ENCODE data around the gene MINDY4B.
"Not testable (repeated sequence)": the region's sequence is repeated elsewhere in the genome, so short reads cannot be mapped to it uniquely, and the experiment has no call there.

Gene MINDY4B

DNA sequence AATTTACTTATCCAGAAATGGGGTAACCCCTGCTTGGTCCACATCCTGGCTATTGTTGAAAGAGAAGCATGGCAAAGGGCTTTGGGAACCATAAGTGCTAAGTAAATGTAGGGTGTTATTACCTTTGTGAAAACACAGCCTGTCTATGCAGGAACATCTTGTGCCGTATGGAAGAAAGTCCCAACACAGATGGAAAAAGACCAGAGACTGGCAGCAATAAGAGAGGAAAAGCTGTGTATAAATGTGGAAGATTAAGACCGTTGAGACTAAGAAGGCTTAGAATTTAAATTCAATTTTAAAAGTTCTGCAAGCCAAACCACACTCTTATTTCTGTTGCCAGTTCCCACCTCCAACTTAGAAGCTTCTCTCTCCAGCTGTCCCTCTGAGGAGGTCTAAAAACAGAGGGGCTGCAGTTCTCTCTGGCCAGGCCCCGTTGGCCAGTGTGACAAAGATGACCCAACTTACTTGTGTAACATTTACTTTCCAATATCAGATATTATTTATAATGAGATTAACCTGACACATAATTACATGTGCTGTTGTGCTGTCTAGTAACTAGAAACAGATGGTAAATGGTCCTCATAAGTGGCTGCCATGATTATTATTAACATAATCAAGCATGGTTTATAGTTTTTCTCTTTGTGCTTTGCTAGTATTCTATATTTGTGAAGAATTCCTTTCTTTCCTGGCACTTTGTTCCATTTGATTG lies 7.0 kb downstream of the MINDY4B start:
- no peak for DNase-seq (ENCODE audit: low read depth)

DNA sequence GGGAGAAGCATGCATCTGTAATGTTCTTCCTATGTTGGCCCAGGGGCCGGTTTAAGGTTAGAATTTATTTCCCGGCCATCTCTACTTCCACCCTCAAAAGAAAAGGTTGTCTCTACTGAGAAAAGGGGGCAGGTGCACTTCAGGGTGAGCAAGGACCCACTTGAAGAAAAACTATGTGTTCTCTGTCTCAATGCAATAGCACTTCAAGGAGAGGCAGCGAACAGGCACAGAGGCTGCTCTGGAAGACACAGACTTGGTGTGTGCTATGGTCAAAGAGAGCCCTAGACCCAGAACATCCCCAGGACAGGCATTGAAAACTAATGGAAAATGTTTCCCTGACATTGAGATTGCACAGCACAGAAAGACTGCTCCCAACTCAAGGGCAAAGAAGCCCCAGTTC lies 7.6 kb downstream of the MINDY4B start:
- no peak for DNase-seq (ENCODE audit: low read depth)

DNA sequence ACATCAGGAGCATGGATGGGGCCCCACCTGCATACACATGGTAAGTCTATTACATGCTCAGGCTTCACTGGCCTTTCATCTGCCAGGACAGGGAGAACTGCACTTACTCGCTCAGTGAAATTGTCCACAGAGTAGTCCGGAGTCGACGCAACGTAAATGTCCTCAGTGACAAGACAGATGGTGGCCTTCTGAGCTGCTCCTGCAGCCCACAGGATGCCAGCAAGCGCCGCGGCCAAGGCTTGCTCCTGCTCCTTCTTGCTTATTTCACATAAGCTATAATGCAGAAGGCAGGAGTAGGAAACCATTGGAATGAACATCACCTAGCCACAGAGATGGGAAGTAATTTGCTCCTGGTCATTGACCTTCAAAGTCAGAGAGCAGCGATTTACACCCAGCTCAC lies 14.4 kb downstream of the MINDY4B start:
- no peak for DNase-seq (ENCODE audit: low read depth)

DNA sequence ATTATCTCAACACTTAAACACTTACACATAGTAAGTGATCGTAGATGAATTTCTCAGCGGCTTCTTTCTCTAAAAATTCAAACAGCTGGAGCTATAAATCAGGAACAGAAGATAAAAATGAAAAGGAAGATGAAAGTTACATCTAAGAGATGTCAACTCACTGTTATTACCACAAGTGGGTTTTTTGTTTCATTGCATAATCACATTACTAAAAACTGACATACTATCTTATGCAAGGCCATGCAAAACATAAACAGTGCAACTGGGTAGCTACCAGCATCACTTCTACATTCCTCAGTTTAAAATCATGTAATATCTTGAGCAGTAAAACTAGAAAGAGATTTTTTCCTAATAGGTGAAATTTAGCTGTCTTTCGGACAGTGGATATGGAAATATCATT lies 14.9 kb downstream of the MINDY4B start:
- no peak for DNase-seq (ENCODE audit: low read depth)

DNA sequence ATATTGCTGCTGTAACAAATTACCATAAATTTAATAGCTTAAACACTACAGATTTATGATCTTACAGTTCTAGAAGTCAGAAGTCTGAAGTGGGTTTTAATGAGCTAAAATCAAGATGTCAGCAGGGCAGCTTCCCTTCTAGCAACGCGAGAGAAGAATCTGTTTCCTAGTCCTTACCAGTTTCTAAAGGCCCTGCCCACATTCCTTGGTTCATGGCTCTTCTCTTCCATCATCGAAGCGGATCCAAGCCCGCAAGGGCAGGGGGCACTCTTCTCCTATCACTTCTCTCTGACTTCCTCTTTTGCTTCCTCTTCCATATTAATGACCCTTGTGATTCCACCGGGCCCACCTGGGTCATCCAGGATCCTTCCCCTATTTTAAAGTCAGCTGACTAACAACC lies 16.1 kb downstream of the MINDY4B start:
- DNase-seq (ENCODE audit: low read depth) = no peak

DNA sequence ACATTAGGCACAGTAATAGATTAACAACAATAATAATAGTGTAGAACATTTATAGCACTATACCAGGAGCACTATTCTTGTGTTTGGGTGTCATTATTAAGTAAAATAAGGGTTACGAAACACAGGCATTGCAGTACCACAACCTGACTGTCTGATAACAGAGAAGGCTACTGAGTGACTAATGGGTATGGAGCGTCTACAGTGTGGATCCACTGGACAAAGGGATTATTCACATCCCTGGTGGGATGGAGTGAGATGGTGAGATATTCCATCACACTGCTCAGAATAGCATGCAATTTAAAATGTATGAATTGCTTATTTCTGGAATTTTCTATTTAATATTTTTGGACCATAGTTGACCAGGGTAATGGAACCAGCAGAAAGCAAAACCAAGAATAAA lies 18.2 kb downstream of the MINDY4B start:
- no peak for DNase-seq (ENCODE audit: low read depth)

DNA sequence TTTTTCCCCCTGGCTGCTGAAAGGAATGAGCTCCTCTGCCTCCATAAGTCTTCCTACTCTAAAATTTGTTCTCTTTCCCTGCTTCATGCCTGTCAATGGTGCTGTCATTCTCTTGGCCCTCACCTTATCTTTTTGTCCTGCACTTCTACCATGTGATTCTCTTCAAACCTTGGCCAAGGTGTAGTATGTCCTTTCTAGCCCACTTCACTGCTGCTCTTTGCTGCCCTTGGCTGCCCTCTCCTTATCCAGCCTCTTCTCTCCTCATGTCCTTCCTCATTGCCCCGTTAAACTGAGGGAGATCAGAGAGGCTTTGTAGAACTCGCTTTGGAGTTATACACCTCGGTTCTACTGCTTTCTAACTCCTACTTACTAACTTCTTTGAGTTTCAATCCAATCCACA lies 19.7 kb downstream of the MINDY4B start:
- no peak for DNase-seq (ENCODE audit: low read depth)

DNA sequence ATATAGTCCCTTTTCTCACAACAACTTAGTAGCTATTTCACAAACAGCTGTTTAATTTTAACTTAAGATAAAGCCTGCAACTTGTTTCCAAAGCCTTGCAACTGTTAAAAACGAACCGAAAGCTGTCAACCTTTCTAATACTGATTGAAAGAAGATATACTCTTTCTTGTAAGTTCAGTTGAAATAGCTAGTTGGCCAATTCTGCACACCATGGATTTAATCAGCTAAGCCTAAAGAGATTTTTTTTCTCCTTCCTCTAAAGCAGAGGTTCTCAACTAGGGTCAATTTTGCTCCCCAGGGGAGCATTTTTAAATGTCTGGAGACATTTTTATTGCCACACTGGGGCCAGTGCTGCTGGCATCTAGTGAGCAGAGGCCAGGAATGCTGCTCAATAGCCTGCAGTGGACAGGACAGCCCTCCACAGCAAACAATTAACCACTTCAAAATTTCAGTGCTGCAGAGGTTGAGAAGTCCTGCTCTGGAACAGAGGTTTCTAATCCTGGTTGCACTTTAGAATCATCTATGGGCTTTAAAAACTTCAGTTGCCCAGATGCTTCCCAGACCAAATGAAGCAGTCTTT lies 26.2 kb downstream of the MINDY4B start:
- no peak for DNase-seq (ENCODE audit: low read depth)

DNA sequence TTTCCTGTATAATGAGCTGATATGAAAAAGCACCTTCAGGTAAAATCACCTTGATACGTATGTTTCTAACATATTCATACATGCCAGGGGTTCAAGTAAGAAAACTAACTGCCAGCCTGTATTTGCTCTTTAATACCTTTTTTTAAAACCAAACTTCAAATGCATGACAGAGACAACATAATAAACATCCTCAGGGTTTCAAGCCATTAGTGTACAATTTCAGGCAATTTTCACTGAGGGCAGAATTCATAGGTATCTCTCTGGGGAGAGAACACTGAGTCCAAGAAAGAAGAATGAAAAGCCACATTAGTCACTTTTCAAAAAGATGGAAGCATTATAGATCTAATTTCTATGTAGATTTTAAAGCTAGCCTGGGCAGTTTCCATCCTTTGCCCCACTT lies 26.9 kb downstream of the MINDY4B start:
- DNase-seq (ENCODE audit: low read depth) = no peak

DNA sequence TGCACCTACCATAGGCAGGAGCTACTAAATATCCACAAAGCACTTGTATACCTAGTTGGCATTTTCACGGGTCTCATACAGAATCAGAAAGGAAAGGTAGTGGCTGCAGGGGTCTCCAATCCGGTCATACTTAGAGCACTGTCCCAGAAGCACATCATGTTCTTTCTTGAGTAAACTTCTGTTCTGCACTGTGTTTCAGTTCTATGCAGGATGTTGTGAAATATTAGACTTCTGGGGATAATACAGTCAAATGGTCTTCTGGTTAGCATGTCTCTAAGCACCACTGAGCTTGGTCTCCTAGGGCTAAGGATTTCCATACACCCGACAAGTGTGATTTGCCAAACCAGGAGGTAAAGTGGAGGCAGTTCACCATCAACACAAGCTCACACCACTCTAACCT lies 27.9 kb downstream of the MINDY4B start:
- DNase-seq (ENCODE audit: low read depth) = no peak

DNA sequence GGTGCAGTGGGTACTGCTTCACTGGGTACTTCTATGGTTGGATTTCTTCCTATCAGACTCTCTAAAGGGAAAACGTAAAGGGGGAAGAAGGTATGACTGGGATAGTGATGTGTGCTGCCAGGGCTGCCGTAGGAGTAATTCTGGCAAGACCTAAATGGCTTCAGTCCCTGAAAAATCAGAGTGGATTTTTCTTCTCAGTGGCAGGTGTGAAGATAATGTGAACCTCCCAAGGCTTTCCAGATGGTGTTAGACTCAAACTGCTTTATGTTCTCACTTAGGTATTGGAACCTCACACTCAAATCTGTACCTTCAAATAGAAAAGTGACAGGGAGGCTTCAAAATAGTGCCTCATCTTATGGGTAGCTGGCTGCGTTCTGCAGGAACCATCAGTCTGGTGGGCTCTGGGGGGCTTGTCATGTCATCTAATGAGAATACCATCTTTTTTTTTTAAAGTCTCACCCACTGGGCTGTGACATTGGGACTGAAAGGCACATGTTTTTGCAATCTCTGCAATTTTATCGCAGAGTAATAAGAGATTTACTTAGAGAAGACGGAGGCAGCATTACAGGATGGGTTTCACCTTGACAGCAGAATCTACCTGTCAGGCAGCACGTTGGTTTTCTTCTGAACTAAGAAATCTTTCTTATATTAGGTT lies 28.5 kb downstream of the MINDY4B start:
- DNase-seq (ENCODE audit: low read depth) = no peak

DNA sequence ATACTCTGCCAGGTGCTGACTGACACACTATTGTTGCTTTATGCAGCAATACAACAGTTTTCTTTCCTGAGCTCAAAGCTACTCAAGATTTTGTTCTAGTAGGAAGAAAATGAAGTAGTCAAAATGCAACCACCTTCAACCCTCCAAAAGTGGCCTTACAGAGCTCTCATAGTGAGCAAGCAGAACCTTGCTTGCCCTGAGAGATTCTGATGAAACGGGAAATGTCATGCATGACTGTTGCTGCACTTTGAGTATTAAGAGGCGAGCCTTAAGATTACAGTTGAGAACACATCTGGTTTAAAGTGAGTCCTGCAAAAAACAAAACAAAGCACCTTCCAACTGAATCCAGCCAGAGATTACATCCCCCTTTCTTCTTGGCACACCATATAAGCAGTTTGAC lies 29.7 kb downstream of the MINDY4B start:
- no peak for DNase-seq (ENCODE audit: low read depth)

DNA sequence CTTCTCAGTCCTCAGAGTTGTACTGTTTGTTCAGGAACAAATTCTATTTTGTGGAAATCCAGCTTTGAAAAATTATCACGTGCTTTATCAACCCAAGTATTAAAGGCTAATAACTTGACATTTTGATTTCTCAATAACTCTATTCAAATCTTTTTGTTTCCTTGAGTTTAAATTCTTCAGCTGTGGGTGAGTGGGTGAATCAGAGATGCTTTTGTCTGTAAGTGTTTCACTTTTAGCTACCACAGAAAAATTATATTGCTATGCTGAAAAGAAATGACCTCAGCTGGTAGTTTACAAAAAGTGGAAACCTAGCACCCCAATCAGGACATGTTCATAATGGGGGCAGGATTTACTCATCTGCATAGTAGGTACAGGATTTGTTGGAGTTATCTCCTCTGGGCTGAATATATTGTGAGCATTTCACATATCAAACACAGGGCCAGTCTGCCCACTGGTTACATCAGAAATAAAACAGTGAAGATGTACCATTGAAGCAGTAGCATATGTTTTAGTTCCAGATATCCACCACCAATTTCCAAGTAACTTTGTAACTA lies 30.5 kb downstream of the MINDY4B start:
- DNase-seq (ENCODE audit: low read depth) = no peak

DNA sequence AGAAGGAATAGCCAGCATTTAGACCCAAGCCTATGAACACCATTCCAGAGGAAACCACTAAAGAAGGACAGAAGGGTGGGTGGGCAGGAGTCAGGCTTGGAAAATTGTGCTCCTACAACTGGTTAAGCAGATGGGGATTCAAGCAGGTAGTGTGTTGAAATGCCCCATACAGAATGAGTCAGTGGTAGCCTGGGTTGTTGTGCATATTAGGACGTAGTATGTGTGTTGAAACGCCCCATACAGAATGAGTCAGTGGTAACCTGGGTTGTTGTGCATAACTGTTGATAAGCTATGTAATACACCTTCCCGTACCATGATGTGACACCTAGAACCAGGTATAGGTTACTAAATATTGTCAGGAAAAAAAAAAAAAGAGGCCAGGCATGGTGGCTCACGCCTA lies 34.0 kb downstream of the MINDY4B start:
- no peak for DNase-seq (ENCODE audit: low read depth)

DNA sequence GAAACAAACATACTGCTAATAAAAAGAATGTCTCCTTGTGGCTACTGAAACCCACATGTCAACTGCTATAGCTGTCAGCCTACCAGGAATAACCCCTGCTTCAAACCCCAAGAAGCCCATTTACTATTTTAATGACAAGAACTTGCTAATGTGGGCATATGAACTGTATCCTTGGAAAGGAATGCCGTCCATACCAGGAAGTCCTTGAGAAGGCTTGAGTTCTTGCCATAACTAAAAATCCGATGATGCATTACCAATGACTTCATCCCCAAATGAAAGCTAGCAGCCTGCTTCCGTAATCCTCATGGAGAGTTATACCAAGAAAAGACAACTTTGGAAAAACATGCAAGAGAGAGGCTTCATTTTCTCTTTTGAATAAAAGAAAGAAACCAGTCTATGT lies 34.8 kb downstream of the MINDY4B start:
- peak; percentile 29 for DNase-seq (ENCODE audit: low read depth)

DNA sequence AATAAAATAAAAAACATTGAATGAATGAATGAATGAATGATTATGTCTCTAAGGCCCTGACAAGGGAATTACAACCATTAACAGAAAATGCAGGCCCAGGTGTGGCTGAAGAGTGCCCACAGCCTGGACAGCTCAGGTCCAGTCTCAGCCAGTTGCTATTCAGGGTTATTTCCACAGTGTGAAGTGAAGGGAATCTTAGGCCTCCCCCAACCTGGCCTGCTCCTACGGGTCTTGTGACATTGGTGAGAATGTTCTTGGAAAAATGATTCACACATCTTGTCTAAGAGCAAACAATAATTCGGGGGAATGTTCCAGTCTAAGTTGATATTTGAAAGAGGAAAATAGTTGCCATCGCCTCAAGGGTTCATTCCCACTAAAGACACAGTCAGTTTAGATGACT lies 37.0 kb downstream of the MINDY4B start:
- no peak for DNase-seq (ENCODE audit: low read depth)

DNA sequence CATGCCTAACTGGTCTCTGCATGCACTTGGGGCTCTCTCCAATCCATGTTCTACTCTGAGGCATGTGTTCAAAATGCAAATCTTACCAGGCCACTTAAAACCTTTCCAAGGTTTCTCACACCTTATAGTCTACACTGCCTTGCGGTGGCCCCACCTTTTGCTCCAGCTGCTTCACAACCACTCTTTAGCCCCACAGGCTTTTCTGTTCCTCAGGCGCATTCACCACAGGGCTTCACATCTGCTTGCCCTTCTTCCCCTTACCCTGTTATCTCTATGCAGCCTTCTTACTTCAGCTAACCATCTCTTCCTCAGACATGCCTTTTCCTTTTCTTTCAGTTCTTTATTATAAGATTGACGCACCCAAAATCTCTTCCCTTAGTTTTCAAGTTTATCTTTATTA lies 37.8 kb downstream of the MINDY4B start:
- no peak for DNase-seq (ENCODE audit: low read depth)

DNA sequence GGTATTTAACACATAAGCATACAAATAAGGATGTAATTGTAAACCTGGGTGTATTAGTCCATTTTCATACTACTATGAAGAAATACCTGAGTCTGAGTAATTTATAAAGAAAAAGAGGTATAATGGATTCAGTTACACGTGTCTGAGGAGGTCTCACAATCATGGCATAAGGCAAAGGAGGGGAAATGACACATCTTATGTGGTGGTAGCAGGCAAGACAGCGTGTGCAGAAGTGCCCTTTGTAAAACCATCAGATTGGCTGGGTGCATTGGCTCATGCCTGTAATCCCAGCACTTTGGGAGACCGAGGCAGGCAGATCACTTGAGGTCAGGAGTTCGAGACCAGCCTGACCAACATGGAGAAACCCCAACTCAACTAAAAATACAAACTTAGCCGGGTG lies 41.3 kb downstream of the MINDY4B start:
- DNase-seq (ENCODE audit: low read depth) = not testable (repeated sequence)

DNA sequence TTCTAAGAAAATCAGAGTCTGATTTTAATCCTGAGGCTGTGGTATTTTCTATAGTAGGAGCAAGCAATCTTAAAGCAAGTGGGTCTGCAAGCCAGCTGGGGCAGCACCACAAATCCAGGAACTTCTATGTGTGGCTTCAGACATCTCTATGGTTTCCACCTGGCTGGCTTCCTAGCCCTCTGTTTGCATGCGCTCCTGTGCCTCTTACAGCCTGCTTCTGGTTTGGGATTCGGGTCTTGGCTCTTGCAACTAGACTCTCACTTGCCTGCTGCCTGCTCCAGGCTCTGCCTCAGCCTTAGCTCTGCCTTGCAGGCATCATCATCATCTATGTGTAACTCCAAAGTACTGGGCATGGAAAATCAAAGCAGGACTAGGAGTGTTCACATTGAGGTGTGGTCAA lies 43.4 kb downstream of the MINDY4B start:
- no peak for DNase-seq (ENCODE audit: low read depth)

DNA sequence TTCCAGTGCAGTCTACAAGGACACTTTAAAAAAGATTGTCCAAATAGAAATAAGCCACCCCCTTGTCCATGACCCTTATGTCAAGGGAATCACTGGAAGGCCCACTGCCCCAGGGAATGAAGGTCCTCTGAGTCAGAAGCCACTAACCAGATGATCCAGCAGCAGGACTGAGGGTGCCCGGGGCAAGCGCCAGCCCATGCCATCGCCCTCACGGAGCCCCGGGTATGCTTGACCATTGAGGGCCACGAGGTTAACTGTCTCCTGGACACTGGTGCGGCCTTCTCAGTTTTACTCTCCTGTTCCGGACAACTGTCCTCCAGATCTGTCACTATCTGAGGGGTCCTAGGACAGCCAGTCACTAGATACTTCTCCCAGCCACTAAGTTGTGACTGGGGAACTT lies 47.3 kb downstream of the MINDY4B start:
- DNase-seq (ENCODE audit: low read depth) = not testable (repeated sequence)

DNA sequence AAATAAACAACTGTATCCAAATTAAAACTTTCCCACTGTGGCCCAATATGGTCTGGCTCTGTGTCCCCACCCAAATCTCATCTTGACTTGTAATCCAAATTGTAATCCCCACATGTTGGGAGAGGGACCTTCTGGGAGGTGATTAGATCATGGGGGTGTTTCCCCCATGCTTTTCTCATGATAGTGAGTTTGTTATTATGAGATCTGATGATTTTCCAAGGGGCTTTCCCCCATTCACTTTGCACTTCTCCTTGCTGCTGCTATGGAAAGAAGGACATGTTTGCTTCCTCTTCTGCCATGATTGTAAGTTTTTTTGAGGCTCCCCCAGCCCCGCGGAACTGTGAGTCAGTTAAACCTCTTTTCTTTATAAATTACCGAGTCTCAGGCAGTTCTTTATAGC lies 55.0 kb downstream of the MINDY4B start:
- DNase-seq (ENCODE audit: low read depth) = no peak

DNA sequence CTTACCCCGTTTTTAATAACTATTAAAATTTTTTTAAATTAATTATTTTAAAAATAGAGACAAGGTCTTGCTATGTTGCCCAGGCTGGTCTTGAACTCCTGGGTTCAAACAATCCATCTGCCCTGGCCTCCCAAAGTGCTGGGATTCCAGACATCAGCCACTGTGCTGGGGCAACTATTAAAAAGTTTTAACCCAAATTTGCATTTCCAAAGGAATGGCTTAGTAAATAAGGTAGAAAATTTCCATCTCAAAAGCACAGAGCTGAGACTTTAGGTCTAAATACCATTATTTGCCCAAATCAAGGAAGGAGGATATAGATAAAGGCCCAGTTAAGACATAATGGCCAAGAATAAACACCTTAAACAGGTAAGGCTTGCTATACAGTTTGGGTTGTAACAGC lies 56.4 kb downstream of the MINDY4B start:
- no peak for DNase-seq (ENCODE audit: low read depth)

DNA sequence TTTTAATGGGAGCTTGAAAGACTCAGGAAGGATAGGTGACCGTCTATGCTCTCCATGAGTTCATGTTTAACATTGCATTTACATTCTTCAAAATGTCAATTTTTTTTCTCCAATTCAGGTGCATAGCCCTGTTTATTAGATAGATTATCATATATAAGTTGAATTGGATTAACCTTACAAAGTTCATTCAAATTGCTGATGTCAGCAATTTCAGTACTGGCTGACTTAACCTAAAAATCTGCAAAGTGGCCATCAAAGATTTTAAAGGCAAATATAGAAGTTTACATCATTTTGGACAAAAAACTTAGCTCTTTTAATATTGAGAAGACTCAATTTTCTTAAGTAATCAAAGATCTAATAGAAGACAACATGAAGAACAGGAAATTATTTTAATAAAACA lies 57.8 kb downstream of the MINDY4B start:
- DNase-seq (ENCODE audit: low read depth) = no peak

All from HS-27A (cell line).